GM18502 (cell line): ENCODE data around the gene SIPA1L2.

Experiments used
- ATAC-seq: cut with Tn5 transposase; IDR thresholded peaks from one replicate; pipeline ENCODE4 v1.9.1; 2021; ENCODE audit warnings: mild to moderate bottlenecking; ENCODE audit not compliant: unreplicated experiment, poor library complexity

SIPA1L2 gene

DNA sequence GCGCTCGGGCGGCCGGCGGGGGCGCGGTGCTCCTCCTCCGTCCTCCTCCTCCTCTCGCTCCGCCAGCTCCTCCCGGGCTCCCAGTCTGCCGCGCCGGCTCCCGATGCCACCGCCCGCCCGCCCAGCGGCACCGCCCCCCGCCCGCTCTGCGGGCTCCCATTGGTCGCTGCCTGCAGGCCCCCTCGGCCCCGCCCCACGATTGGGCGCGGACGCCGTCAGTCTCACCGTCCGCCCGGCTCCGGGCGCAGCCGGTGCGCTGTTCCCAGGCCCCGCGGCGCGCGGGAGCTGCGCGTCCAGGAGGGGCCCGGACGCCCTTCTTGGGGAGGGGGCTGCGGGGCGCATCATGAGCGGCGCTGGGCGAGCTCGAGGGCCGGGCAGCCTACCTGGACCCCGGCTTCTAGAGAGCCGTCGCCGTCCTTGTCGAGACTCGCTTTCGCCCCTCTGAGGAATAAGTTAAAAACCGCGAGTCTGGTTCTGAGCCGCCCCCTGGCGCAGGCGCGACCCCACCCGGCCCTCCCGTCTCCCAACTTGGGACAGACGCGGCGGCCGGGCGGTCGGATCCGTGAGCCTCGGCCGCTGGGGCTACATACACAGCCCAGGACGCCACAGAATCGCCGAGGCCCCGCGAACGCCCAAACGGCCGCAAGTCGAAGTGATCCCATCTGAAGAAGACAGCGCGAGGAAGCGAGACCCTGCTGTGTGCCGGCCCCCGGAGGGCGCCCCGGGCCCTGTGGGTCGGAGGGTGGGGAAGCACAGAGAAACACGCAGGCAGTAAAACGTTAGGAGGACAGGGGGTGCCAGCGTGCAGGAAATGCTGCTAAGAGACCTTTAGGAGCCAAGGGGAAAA lies at the start of gene SIPA1L2:
Gene SIPA1L2, minus strand, starts transcription at position 87 of the 847 bp plus-strand sequence. CDS start 114,794 bp downstream, outside the sequence.
- peak; percentile 99 for ATAC-seq

- no peak for ATAC-seq
These were observed 48.4 kb upstream of the SIPA1L2 start for GRCh38 chr1:232678185-232678886.

DNA sequence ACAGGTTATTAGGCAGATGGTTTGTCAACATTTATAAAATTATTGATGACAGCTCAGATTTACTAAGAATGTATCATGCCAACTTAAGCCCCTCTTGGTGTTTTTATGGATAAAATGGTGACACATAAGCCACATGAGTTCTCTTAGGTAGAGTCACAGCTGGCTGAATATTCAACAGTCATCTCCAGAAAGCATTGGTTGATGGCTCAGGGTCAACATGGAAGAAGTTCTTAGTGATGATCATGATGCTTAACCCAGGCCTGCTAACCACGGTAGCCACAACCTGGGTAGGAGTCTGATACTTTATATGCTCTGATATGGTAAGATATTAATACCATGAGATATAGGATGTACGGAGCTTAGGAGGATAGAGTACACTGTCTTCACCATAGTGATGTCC lies 46.4 kb upstream of the SIPA1L2 start:
- no peak for ATAC-seq

DNA sequence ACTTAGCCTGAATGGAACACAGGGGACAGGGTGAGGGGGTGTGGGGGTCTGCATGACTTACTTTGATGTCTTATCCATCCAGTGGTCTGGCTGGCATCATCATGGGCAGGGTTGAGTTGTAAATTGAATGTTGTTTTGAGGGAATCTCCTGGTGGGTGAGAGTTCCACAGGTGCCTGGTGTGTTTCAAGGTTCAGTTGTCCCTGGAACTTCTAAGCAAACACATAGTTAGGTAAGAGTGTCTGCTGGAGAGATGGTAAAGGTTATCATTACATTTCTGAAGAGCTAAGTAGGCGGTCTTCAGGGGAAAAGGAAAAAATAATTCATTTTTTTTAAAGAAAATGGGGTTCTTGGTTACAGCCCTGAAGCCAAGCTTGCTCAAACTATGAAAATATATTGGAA lies 46.0 kb upstream of the SIPA1L2 start:
- ATAC-seq: no peak

DNA sequence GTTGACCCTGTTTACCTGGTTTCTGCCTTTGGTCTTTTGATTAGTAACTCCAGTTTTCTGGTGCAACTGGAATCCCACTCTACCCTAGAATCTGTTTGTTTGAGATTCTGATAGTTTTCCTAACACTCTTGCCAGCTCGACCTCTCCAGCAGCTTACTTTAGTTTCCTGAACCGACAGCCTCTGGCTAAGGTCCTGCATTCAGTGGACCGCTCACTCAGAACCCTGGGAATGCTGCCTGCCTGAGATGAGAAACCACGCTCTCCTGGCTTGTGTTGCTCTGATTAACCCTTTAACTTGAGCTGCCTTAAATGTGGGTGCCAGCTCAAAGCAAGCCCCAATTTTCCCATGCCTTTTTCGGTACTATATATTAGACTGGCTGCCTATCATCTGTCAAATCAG lies 45.3 kb upstream of the SIPA1L2 start:
- ATAC-seq: no peak

GRCh38 chr1:232673256-232673655 lies 43.3 kb upstream of the SIPA1L2 start:
- ATAC-seq: no peak

GRCh38 chr1:232669981-232670747 lies 40.2 kb upstream of the SIPA1L2 start:
- ATAC-seq: no peak

DNA sequence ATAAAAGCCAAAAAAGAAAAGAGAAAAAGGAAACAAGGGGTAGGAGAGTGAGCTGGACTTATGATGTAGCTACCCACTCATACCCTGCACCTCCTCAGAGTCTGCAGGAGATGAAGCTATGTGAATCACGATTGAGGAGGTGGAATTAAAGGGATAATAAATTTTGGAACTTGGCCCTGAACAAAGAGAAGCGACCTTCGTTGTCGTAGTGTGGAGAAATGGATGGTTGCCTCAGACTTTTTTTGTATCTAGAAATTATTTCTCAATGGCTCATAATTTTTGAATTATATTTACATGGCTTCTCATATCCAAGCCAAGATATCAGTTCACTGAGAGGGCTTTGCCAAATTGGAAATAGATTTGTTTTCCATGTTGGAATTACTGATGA lies 37.8 kb upstream of the SIPA1L2 start:
- no peak for ATAC-seq

- no peak for ATAC-seq
These were observed 37.3 kb upstream of the SIPA1L2 start for GRCh38 chr1:232667094-232667777.

DNA sequence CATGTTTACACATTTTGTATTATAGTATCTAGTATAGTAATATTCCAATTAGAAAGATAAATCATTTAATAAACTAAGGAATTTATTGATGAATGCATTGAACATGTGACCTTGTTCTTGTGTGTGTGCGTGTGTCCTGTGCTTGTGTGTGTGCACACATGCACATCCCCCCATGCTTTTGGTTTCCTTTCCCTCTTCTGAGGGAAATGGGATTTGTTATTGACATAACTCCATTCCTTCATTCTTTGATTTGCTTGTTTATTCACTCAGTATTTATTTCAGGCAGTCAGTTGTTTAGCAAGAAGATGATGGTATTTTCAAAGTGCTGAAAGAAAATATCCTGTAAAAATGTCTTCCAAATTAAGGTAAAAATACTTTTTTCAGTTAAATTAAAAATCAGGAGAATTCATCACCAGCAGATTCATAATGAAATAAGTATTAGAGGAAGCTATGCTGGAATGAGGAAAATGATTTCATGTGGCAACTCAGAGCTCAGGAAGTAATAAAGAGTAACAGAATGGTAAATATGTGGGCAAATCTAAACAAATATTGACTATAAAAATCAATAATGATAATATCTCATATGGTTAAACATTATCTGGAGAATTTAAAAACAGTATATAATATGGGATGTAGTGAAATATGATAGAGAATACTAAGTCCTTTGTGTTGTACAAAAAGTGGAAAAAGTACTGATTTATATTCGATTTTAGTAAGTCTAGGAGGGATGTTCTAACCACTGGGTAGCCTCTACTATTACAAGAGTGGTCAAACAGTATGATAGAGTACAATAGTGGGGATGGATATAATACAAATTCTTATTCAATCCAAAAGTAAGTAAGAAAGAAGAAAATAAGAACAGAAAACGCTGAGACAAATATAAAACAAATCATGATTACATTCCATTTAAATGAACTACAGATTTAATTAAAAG lies 35.2 kb upstream of the SIPA1L2 start:
- ATAC-seq: no peak

DNA sequence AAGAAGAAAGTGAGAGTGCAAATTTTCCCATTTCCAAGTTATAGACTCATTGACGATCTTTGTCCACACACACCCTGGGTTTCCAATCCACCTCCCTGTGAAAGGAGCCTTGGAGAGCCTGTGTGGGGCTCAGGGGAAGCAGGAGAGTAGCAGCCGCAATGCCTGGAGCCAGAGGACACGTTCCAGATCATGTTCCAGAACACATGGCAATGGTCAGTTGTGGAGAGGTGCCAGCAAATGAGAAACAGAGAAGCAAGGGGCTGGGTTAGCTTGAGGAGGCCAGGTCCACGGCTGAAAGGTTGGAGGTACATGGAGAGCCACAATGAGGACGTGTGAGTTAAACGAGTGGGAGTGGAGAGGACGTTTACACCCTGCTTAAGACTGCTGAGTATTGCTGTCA lies 33.0 kb upstream of the SIPA1L2 start:
- ATAC-seq: no peak

- ATAC-seq: no peak
These were observed 28.5 kb upstream of the SIPA1L2 start for GRCh38 chr1:232658386-232658785.

GRCh38 chr1:232657426-232658005 lies 27.6 kb upstream of the SIPA1L2 start:
- ATAC-seq: no peak

DNA sequence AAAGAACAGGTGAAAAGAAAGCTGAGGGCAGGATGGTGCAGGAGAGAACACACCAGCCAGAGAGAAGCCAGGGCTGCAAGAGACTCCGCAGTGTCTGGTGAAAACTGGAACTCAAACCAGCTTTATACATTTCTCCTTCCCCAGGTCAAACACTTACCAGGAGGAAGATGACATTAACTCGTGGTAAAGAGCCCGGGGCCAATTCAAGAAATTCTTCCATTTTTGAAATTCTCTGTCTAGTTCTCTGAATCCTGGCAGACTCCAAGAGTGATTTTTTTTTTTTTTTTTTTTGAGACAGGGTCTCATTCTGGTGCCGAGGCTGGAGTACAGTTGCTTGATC lies 25.8 kb upstream of the SIPA1L2 start:
- no peak for ATAC-seq

GRCh38 chr1:232655028-232655745 lies 25.3 kb upstream of the SIPA1L2 start:
- ATAC-seq: peak; percentile 82

- no peak for ATAC-seq
These were observed 23.9 kb upstream of the SIPA1L2 start for GRCh38 chr1:232653789-232654188.

DNA sequence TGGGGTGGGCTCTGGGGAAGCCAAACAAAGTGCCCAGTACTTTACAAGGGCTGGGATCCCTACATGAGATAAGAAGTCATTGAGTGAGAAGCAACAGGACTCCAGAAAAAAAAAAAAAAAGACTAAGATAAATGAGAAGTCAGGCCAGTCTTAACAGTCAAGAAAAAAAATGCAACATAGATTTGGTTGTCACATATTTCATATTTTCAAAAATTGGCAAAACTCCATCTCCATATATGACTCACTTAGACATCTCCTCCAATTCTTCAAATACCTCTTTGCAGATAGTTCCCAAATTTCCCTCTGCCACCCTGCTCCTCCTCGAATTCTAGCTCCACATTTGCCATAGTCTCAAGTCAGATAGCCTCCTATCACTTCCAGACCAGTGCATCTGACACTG lies 20.9 kb upstream of the SIPA1L2 start:
- no peak for ATAC-seq

GRCh38 chr1:232650418-232650817 lies 20.5 kb upstream of the SIPA1L2 start:
- ATAC-seq: no peak
